PFSK-1 (cell line): ENCODE results near the gene GPR176.

Experiments
- FOXP2 ChIP-seq: optimal IDR thresholded peaks from 2 replicates; pipeline ENCODE3; 2011; ENCODE audit warnings: borderline replicate concordance, control low read depth, inconsistent platforms; ENCODE audit not compliant: insufficient read depth; ENCODE audit errors: extremely low read length, extremely low read depth
- POLR2AphosphoS5 ChIP-seq: IDR thresholded peaks from 2 replicates; pipeline ENCODE4 v1.6.1; 2012; ENCODE audit warnings: low read depth, mild to moderate bottlenecking, control low read depth, low read length, moderate library complexity
- REST ChIP-seq, 2 experiments: IDR thresholded peaks; 2 replicates each; pipeline versions ENCODE4 v1.6.1 to v1.8.0; 2011 to 2012; ENCODE audit warnings: low read depth in 2 of 2, low read length in 2 of 2, control low read depth in 1 of 2, inconsistent platforms in 1 of 2, mild to moderate bottlenecking in 1 of 2, moderate library complexity in 1 of 2; ENCODE audit not compliant: insufficient read depth in 1 of 2
- SIN3A ChIP-seq: IDR thresholded peaks from 2 replicates; pipeline ENCODE4 v1.6.1; 2012; ENCODE audit warnings: mild to moderate bottlenecking, low read length, moderate library complexity, borderline replicate concordance; ENCODE audit not compliant: insufficient read depth
- TAF1 ChIP-seq: IDR thresholded peaks from 2 replicates; pipeline ENCODE4 v1.6.1; 2012; ENCODE audit warnings: low read length, control low read depth, borderline replicate concordance; ENCODE audit not compliant: insufficient read depth

- TF ChIP-seq TAF1 (no peak), REST (IDR thresholded peaks at IDR 0.05; ENCODE audit: insufficient read depth in 1 of 2, low read depth in 2 of 2, low read length in 2 of 2) (no peak), POLR2AphosphoS5 (no peak), SIN3A (no peak), FOXP2 (no peak)
These were observed 33.6 kb downstream of the GPR176 start for GRCh38 chr15:39886418-39886817.
